SK-N-SH treated with all-trans-retinoic acid at 6 μM for 48 hours (cell line): Measurements from ENCODE around the gene SYNE2.

Source experiments
- ATAC-seq: fragments of 200-7000 bp; cut with Tn5 transposase; 3 replicates; pipeline ENCODE4 v1.9.1; 2020; ENCODE audit warnings: mild to moderate bottlenecking, moderate library complexity
- ARNTL ChIP-seq: fragments of 450-650 bp; formaldehyde crosslinking; IDR thresholded peaks from 2 replicates; pipeline ENCODE4 v1.5.0; 2020; ENCODE audit warnings: low read depth, mild to moderate bottlenecking, moderate library complexity, borderline replicate concordance
- BACH2 ChIP-seq: fragments of 250-450 bp; sonication (Bioruptor Pico); IDR thresholded peaks from 2 replicates; pipeline ENCODE4 v1.9.0; 2021; ENCODE audit warnings: mild to moderate bottlenecking, borderline replicate concordance
- CSDC2 ChIP-seq: fragments of 250-450 bp; sonication (Bioruptor Pico); IDR thresholded peaks from 2 replicates; pipeline ENCODE4 v1.5.0; 2020; ENCODE audit warnings: mild to moderate bottlenecking, moderate library complexity
- CSRNP3 ChIP-seq: fragments of 250-450 bp; sonication (Bioruptor Pico); IDR thresholded peaks from 2 replicates; pipeline ENCODE4 v1.5.1; 2021; ENCODE audit warnings: mild to moderate bottlenecking, moderate library complexity
- ESRRG ChIP-seq: fragments of 250-450 bp; sonication (Bioruptor Pico); IDR thresholded peaks from 2 replicates; pipeline ENCODE4 v1.6.1; 2021; ENCODE audit warnings: mild to moderate bottlenecking
- GLIS3 ChIP-seq: fragments of 250-450 bp; sonication (Bioruptor Pico); IDR thresholded peaks from 2 replicates; pipeline ENCODE4 v1.5.0; 2020; ENCODE audit warnings: mild to moderate bottlenecking, moderate library complexity
- ISL1 ChIP-seq: fragments of 250-450 bp; sonication (Bioruptor Pico); IDR thresholded peaks from 2 replicates; pipeline ENCODE4 v2.1.2; 2022; ENCODE audit warnings: mild to moderate bottlenecking, moderate library complexity
- OSR1 ChIP-seq: fragments of 250-450 bp; sonication (Bioruptor Pico); IDR thresholded peaks from 2 replicates; pipeline ENCODE4 v1.8.0; 2022; ENCODE audit warnings: moderate library complexity, mild to moderate bottlenecking, inconsistent platforms
- PATZ1 ChIP-seq: fragments of 250-450 bp; sonication (Bioruptor Pico); IDR thresholded peaks from 2 replicates; pipeline ENCODE4 v1.8.0; 2020; ENCODE audit warnings: mild to moderate bottlenecking, moderate library complexity, borderline replicate concordance
- POU6F1 ChIP-seq: fragments of 250-450 bp; sonication (Bioruptor Pico); IDR thresholded peaks from 2 replicates; pipeline ENCODE4 v1.8.0; 2021; ENCODE audit warnings: low read depth, mild to moderate bottlenecking, moderate library complexity, borderline replicate concordance
- RARB ChIP-seq: fragments of 250-450 bp; sonication (Bioruptor Pico); IDR thresholded peaks from 2 replicates; pipeline ENCODE4 v1.8.0; 2021; ENCODE audit warnings: mild to moderate bottlenecking, moderate library complexity
- SNAI2 ChIP-seq: fragments of 250-450 bp; sonication (Bioruptor Pico); IDR thresholded peaks from 2 replicates; pipeline ENCODE4 v1.5.0; 2020; ENCODE audit warnings: mild to moderate bottlenecking, moderate library complexity
- TCF4 ChIP-seq: fragments of 250-450 bp; sonication (Bioruptor Pico); IDR thresholded peaks from 2 replicates; pipeline ENCODE4 v1.8.0; 2021; ENCODE audit warnings: mild to moderate bottlenecking, moderate library complexity, borderline replicate concordance
- TSHZ2 ChIP-seq: fragments of 250-450 bp; sonication (Bioruptor Pico); IDR thresholded peaks from 2 replicates; pipeline ENCODE4 v1.5.0; 2020; ENCODE audit warnings: mild to moderate bottlenecking, moderate library complexity
- ZC3H10 ChIP-seq: fragments of 250-450 bp; sonication (Bioruptor Pico); IDR thresholded peaks from 2 replicates; pipeline ENCODE4 v1.5.1; 2021; ENCODE audit warnings: mild to moderate bottlenecking, moderate library complexity
- ZFP3 ChIP-seq: fragments of 250-450 bp; sonication (Bioruptor Pico); IDR thresholded peaks from 2 replicates; pipeline ENCODE4 v1.5.0; 2020; ENCODE audit warnings: mild to moderate bottlenecking, moderate library complexity
- ZNF70 ChIP-seq: fragments of 450-650 bp; formaldehyde crosslinking; IDR thresholded peaks from 2 replicates; pipeline ENCODE4 v1.5.0; 2020; ENCODE audit warnings: mild to moderate bottlenecking, moderate library complexity
- ZNF8 ChIP-seq: fragments of 450-650 bp; formaldehyde crosslinking; IDR thresholded peaks from 2 replicates; pipeline ENCODE4 v1.5.0; 2020; ENCODE audit warnings: mild to moderate bottlenecking, moderate library complexity

The SYNE2 gene

GRCh38 chr14:63911404-63911803, 58.6 kb downstream of the SYNE2 start:
- ATAC-seq, result no peak
- TF ChIP-seq ZFP3 (CRISPR knock-in tag) (no peak), POU6F1 (CRISPR knock-in tag) (no peak), CSDC2 (CRISPR knock-in tag) (no peak), RARB (CRISPR knock-in tag) (no peak), ZNF8 (CRISPR knock-in tag) (no peak), BACH2 (no peak)

- ATAC-seq, result no peak
- TF ChIP-seq ZFP3 (CRISPR knock-in tag) (no peak), ZNF70 (no peak), ARNTL (CRISPR knock-in tag) (no peak), ZNF8 (CRISPR knock-in tag) (no peak)
Observed at GRCh38 chr14:63912286-63912685, 59.5 kb downstream of the SYNE2 start.

- no peak for ATAC-seq
- TF ChIP-seq PATZ1 (CRISPR knock-in tag) (no peak), ZNF8 (CRISPR knock-in tag) (no peak), ZNF70 (no peak), ISL1 (no peak), CSRNP3 (CRISPR knock-in tag) (no peak), TCF4 (CRISPR knock-in tag) (no peak), ESRRG (CRISPR knock-in tag) (no peak), CSDC2 (CRISPR knock-in tag) (no peak), OSR1 (CRISPR knock-in tag) (no peak), ARNTL (CRISPR knock-in tag) (no peak)
Observed at GRCh38 chr14:63918411-63918810, 65.6 kb downstream of the SYNE2 start.

- TF ChIP-seq TSHZ2 (CRISPR knock-in tag) (no peak), SNAI2 (CRISPR knock-in tag) (no peak), ZC3H10 (CRISPR knock-in tag) (no peak), GLIS3 (CRISPR knock-in tag) (no peak), POU6F1 (CRISPR knock-in tag) (no peak), RARB (CRISPR knock-in tag) (no peak)
- ATAC-seq, result no peak
Observed at GRCh38 chr14:63922696-63923421, 70.1 kb downstream of the SYNE2 start.
